ENCODE data around the gene TSR1. TPM values are rescaled to one million over a fixed set of nuclear protein-coding genes. Genes with fewer than 3 reads are reported as not detected.
A peak's percentile ranks its signal among the peaks of the same experiment; 100 is the strongest.

The TSR1 gene
- total RNA-seq, 2 donors from 2014 or later, result 11.8 to 16.4 TPM

DNA sequence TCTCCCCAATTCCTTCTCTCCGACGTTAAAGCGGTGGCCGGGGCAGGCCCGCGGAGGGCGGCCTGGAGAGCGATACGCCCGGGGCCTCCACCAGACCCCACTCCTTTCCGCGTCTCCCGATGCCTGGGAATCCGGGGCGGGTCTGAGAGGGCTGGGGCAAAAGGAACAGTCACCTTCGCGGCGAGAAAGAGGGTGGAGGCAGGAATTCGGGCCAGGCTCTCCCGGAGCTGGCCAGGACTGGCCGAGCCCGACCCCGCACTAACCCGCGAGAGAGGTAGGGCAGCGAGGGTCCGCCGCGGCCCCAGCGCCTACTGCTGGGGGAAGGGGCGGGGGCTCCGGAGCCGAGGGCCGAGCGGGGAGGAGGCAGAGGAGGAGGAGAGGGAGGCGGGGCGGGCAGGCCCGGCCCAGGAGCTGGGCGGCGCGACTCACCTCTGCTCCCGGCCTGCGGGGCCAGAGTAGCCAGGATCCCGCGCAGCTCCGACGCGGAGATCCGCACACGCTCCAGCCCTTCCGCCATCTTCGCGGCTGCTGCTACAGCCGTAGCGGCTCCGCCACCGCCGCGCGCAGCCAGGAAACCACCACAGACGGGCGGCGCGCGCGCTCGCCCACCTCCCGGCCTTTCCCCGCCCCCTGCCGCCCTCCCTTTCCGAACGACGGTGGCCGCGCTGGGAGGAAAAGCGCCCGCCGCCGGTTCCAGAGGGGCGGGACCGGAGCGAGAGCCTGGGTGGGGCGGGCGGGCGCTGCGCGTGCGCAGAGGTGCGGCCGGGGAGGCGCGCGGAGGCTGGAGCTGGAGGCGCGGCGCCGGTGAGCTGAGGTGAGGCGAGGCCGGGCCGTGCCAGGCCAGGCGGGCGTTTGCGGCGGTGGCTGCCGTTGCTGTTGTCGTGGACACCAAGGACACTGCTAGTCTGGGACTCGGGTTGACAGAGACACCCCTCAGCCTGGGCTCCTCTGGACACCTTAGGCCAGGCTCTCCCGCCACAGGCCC is 32.8 kb downstream of the TSR1 start, which contains the start of the genes SMG6 and SRR:
Gene SMG6, minus strand, starts transcription at position 582 of the 985 bp plus-strand sequence. Its CDS starts 65 bp downstream, at position 517.
Gene SRR, plus strand, starts transcription at position 747 of the 985 bp plus-strand sequence. CDS start 11,611 bp downstream, outside the sequence.
- peak; percentile 87 to 94 for DNase-seq
- intact Hi-C loops (cut with DNase I, micrococcal nuclease), result no loop called here
- ATAC-seq, result peak; percentile 90

DNA sequence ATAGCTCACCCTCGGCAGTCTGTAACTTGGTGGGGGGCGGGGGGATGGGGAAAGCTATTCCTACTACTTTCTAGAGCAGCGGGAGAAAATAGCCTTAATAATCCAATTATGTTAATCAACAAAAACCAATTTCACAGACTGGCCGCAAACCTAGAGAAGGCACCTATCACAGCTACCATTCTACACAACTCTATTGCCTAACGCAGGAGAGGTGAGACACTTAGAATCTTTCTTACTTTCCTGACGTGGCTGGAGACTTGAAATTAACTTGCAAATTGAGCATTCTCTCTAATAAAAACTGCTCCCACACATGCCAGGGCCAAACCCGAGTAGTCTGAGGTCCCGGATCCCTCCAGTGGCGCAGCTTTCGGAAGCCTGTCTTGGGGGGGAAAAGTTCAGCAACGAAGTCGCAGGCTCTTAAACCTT is 33.5 kb downstream of the TSR1 start:
- peak; percentile 5 for ATAC-seq
- intact Hi-C loops (cut with DNase I, micrococcal nuclease), result no loop called here

DNA sequence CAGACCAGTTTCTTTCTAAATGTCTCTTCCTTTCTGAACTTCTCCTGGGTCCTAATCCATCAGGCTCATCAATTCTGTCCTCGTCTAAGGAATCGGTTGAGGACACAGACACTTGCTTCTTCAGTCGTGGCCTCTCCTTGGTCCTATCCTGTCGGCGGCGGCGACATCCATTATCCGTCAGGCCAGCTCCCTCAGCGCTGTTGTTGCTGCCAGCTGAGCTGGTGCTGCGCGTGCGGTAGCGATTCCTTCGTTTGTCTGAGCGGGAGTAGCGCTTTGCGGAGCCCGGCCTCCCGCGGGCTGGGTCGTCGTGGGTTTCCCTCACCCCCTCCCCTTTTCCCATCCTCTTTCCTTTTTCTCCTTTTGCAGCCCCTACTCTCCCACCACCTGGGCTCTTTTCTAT is 36.5 kb downstream of the TSR1 start:
- intact Hi-C loops (cut with DNase I, micrococcal nuclease), result no loop called here
- ATAC-seq (no peak), DNase-seq (no peak)

More for the DNA sequence above, 33.5 kb downstream of the TSR1 start:
- DNase-seq, result peak in 1 of 2 donors; percentile 17

DNA sequence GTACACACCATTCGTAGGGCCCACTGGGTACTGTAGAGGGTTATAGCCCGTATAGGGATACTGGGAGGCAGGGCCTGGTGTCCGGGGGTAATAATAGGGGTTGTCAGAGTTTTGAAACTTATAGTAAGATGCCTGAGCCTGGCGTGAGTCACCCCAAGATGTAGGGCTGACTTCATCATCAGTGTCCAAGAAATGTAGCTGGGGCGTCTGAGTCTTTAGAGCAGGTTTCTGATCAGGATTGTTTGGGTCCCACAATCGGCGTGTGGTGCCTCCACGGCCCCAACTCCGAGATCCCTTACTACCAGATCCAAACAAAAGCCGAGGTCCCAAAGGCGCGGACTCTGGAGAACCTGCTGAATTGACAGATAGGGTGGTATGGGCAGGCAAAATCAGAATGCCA is 37.1 kb downstream of the TSR1 start:
- no peak for DNase-seq
- intact Hi-C loops (cut with DNase I, micrococcal nuclease), result no loop called here
- no peak for ATAC-seq

DNA sequence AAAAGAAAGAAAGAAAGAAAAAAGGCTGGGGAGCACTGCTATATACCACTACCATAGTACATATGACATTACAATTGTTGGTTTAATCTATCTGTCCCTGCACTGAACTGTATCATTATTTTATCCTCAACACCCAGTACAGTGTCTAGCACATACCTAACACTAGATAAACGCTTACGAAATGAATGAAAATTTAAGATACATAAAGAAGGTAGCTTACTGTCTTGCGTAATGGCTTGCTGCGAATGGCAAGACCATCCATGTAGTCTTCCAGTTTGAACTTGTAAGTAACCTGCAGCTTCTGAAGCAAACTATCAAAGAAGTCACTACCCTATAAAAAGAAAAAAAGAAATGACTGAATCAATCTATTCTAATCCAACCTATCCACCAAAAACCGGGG is 39.2 kb downstream of the TSR1 start:
- ATAC-seq (no peak), DNase-seq (no peak)
- intact Hi-C loops (cut with DNase I, micrococcal nuclease), result no loop called here

DNA sequence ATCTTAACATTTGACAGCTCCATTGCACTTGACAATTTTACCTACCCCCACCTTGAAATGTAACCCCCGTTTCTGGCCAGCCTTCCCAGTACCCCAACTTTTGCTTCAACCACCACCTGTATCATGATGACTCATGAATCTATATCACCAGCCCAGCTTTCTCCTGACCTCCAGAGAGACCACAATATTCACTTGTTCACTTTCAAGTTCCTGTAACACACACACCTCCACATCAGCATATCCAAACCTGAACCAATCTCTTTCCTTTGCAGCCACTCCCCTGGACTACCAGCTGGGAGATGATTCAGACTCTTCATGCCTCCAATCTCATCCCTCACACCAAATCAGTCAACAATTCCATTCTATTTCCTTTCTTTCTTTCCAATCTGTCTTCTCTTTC is 40.7 kb downstream of the TSR1 start:
- intact Hi-C loops (cut with DNase I, micrococcal nuclease), result no loop called here
- DNase-seq (no peak), ATAC-seq (no peak)

DNA sequence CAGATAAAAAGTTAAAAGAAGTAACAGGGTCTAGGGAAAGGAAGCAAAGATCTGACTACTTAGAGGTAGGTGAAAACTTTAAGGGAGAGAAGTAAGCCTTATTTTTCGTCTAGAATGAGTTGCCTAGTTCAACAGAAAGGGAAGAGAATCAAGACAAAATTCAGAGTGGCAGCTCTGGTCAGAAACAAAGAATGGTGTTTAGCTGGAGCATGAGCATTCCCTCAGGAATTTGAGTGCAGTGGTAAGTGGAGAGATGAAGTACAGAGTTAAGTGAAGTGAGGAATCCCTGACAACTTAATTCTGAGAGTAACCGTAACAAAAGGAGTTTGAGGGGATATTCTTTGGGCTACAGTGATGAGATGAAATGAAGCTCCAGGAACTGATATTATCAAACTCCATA is 44.2 kb downstream of the TSR1 start:
- intact Hi-C loops (cut with DNase I, micrococcal nuclease), result no loop called here
- no peak for ATAC-seq
- DNase-seq, result no peak

DNA sequence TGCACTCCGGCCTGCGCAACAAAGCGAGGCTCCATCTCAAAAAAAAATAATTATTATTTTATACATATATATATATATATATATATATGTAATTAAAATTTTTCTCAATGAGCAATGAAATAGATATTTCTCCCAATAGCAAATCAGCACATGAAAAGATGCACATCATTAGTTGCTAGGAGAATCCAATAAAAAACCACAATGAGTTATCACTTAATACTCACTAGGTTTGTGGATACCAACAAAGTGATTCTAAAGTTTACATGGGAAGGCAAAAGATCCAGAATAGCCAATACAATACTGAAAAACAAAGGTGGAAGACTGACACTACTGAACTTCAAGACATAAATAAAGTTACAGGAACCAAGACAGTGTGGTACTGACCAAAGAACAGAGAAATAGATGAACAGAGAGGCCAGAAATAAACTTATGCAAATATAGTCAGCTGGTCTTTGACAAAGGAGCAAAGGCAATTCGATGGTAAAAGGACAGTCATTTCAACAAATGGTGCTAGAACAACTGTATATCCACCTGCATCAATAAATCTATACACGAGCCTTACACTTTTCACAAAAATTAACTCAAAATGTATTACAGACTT is 46.3 kb downstream of the TSR1 start:
- intact Hi-C loops (cut with DNase I, micrococcal nuclease), result no loop called here
- DNase-seq, result no peak
- ATAC-seq, result no peak

DNA sequence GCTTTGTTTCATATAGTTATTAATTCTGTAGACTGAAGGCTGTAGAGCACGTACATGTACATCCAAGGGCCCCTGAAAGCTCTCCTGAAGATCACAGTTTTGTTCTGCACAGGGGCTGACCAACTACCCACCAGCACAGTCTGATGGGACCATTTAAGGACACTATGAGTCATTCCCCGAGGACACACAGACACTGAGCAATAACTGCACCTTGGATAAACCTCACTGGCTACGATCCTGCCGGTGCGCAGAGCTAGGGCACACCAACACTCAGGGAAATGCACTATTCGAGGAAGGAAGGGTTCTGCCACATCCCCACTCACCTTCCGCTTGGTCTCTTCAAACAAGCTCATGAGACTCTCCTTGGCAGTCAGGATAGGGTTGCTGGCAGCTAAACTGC is 53.0 kb downstream of the TSR1 start:
- DNase-seq (no peak), ATAC-seq (no peak)
- intact Hi-C loops (cut with DNase I, micrococcal nuclease), result no loop called here

DNA sequence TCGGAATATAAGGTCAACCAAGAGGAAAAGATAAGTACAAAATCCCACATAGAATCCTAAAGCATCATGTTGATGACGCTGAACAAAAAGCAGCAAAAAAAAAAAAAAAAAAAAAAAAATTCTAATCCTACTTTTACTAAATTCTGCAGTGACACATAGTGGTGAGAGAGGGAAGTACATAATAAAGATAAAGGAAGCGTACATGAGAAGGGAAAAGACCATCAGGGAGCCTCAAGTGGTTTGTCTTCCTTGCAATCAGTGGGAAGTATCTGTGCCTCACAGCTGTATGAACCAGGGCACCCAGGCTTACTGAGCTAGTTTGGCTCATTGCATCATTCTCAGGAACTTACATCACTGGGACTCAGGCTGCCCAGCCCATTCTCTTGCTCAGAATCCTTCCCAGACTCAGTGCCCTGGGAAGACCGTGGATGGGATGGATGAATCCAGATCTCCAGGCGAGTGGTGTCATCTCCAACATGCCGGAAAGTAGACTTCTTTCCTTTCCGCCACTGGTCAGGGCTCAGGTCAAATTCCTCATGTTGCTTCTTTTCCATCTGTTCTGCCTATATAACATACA is 53.9 kb downstream of the TSR1 start:
- ATAC-seq, result peak; percentile 62
- intact Hi-C loops (cut with DNase I, micrococcal nuclease), result no loop called here
- DNase-seq, result no peak

DNA sequence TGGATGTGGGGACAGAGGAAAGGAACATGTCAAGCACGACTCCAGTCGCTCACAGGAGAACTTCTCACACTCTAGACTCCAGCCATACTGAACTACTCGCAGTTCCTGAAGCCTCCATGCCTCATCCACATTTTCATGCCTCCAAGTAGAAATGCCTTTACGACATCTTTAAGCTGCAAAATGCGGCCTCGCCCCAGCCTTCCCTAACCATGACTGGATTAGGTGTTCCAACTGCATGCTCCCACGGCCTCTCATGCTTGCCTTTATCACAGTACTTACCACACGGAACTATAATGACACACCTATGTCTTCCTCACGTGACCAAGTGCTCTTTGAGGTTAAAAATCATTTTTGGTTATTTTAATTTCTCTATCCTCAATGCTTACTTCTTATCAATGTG is 56.5 kb downstream of the TSR1 start:
- DNase-seq, result no peak
- ATAC-seq, result no peak
- intact Hi-C loops (cut with DNase I, micrococcal nuclease), result no loop called here

DNA sequence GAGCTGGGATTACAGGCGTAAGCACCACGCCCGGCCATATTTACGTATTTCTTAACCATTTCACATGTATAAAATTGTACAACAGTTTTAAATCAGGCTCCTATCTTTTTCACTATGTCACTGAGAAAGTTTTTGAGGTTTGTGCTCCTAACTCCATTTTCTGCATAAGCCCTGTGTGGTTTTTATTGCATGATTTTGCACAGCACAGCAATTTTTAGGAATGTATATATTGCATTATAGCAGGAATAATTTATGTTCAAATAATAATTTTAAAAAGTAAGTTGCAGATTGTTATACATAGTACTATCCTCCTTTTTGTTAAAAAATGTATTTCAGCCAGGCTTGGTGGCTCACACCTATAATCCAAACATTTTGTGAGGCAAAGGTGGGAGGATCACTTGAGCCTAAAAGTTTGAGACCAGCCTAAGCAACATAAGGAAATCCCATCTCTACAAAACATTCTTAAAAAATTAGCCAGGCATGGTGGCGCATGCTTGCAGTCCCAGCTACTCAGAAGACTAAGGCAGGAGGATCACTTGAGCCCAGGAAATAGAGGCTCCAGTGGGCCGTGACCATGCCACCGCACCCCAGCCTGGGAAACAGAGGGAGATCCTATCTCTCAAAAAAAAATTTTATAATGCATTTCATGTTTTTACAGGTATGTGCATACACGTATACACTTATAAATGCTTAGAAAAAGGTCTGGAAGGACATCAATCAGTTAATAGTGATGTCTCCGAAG is 58.7 kb downstream of the TSR1 start:
- ATAC-seq (no peak), DNase-seq (no peak)
- intact Hi-C loops (cut with DNase I, micrococcal nuclease), result no loop called here

DNA sequence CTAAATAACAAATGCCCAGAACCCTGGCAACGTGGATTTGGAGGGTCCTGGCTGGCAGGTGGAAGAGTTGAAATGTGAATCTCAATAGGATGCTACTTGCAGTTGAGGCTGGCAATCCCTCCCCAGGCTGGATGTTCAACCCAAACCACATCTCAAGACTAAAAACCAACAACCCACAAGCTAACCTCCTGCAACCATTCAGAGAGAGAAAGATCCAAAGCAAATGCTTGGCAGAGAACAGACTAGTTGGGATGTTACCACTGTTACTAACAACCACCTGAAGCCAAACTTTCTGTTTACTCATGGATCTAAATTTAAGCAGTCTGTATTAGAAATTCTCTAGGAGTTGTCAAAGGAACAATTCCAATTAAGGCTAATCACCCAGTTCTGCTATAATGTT is 60.5 kb downstream of the TSR1 start:
- DNase-seq, result no peak
- no peak for ATAC-seq
- intact Hi-C loops (cut with DNase I, micrococcal nuclease), result no loop called here

DNA sequence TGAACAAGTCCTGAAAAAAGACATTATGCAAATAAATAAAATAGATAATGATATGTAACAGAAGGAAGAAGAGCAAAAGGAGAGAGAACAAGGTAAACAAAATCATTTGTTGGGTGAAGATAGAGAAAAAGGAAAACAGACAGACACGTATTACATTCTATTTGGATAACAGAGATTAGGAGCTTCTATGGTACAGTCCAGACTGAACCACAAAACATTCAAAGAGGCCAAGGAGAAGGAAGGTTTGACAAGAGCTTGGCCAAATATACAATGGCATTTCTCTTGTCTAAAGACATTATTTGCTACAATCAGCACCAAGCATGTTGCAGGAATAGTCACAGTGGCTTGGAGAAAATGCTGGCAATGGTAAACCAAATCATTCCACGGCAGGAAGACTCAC is 61.8 kb downstream of the TSR1 start:
- ATAC-seq (no peak), DNase-seq (no peak)
- intact Hi-C loops (cut with DNase I, micrococcal nuclease), result no loop called here

Other genes starting within 250 kb of the TSR1 start
- 10 to 100 TPM; 27.8 to 29.4 TPM for gene SMG6, start 32.7 kb downstream of the TSR1 start, total RNA-seq
- 1 to 10 TPM; 8.5 to 9.9 TPM for gene SRR, start 32.5 kb downstream of the TSR1 start, total RNA-seq
- gene SGSM2, start 1.0 kb upstream of the TSR1 start, total RNA-seq, result 10 to 100 TPM; 29.6 to 35.3 TPM
- 10 to 100 TPM; 22.3 to 25.6 TPM for gene MNT, start 64.6 kb upstream of the TSR1 start, total RNA-seq
- 10 to 100 TPM; 13.7 to 14.2 TPM for gene METTL16, start 175.4 kb upstream of the TSR1 start, total RNA-seq